ENCODE results near the gene HTR1B. TPM values are rescaled to one million over a fixed set of nuclear protein-coding genes. Genes with fewer than 3 reads are reported as not detected.
A peak's percentile ranks its signal among the peaks of the same experiment; 100 is the strongest.

The HTR1B gene, protein sequence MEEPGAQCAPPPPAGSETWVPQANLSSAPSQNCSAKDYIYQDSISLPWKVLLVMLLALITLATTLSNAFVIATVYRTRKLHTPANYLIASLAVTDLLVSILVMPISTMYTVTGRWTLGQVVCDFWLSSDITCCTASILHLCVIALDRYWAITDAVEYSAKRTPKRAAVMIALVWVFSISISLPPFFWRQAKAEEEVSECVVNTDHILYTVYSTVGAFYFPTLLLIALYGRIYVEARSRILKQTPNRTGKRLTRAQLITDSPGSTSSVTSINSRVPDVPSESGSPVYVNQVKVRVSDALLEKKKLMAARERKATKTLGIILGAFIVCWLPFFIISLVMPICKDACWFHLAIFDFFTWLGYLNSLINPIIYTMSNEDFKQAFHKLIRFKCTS
- 0.43 TPM in 1 of 2 replicates, not detected in the other for total RNA-seq

DNA sequence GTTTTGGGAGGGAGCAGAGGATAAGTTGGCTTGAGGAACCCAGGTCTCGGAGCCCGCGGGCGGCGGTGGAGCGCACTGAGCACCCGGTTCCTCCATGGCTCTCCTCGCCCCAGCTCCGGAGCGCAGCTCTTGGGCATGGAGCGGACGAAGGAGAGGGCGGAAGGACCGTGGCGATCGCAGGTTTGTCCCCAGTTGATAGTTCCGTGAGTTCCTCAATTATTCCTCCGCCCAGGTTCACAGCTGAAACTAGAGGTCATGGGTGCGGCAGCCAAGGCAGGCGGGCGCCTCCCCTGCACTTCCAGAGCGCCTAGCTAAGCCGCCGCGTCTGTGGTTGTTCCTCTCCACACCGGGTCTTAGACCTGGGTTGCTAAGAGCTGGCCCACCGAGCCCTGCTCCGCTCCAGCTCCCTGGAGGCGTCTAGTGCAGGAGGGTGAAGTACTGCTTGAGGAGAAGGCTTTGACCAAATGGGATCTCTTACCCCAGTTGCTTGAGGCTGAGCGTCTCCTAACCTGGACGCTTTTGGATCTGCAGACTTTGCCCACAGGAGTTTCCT, at the start of gene HTR1B:
HTR1B (minus strand) TSS at position 184 of the 553 bp plus-strand sequence; CDS start at position 96, 88 bp downstream.
- no peak for TF ChIP-seq CTCF (conservative IDR thresholded peaks at IDR 0.05; ENCODE audit: low read depth, low read length)
- peak within 1 kb of the TSS; percentile 41 for H3K4me3 ChIP-seq (ENCODE audit: low read depth, low read length)
- no peak for DNase-seq (ENCODE audit: low read depth)

- TF ChIP-seq CTCF (conservative IDR thresholded peaks at IDR 0.05; ENCODE audit: low read depth, low read length): no peak
- H3K4me3 ChIP-seq (ENCODE audit: low read depth, low read length): no peak overlapping the region
- DNase-seq (ENCODE audit: low read depth): no peak
Observed at GRCh38 chr6:77512554-77512953, 49.3 kb upstream of the HTR1B start.

GRCh38 chr6:77511860-77512259, 48.6 kb upstream of the HTR1B start:
- TF ChIP-seq CTCF (conservative IDR thresholded peaks at IDR 0.05; ENCODE audit: low read depth, low read length): no peak
- no peak overlapping the region for H3K4me3 ChIP-seq (ENCODE audit: low read depth, low read length)
- DNase-seq (ENCODE audit: low read depth): no peak

- DNase-seq (ENCODE audit: low read depth): no peak
- TF ChIP-seq CTCF (conservative IDR thresholded peaks at IDR 0.05; ENCODE audit: low read depth, low read length): no peak
- H3K4me3 ChIP-seq (ENCODE audit: low read depth, low read length): no peak overlapping the region
Observed at GRCh38 chr6:77502981-77503380, 39.7 kb upstream of the HTR1B start.

GRCh38 chr6:77492530-77492929, 29.2 kb upstream of the HTR1B start:
- no peak for DNase-seq (ENCODE audit: low read depth)
- TF ChIP-seq CTCF (conservative IDR thresholded peaks at IDR 0.05; ENCODE audit: low read depth, low read length): no peak
- no peak overlapping the region for H3K4me3 ChIP-seq (ENCODE audit: low read depth, low read length)

DNA sequence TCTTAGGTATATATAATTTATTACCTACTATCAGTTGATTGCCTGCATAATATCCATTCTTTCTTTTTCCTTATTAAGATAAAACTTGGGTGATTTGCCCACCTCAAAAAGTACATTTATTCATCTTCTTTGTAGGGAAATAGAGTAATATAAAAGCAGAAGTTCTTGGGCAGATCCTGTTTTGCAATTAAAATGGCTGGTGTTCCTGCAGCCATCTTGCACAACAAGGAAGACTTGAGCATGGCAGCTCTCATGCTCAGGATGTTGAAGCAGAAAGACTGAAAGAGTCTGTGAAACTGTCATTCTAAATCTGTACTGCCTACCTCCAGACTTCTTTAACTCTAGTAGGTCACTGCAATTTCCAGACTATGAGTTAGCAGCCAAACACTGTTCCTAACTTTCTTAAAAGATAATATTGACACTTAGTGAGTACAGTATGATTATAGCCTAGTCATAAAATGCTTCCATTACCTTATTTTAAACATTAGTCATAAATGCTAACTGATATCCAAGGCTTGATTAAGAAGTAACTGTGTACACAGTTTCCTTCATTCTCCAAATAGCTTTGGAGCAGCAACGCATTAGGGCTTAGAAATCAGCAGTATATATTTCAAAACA, 24.6 kb upstream of the HTR1B start:
- no peak for DNase-seq (ENCODE audit: low read depth)
- no peak for TF ChIP-seq CTCF (conservative IDR thresholded peaks at IDR 0.05; ENCODE audit: low read depth, low read length)
- no peak overlapping the region for H3K4me3 ChIP-seq (ENCODE audit: low read depth, low read length)

All from epithelial cell of proximal tubule (primary cell).